Measurements from ENCODE around the gene P2RY6.

The P2RY6 gene

DNA sequence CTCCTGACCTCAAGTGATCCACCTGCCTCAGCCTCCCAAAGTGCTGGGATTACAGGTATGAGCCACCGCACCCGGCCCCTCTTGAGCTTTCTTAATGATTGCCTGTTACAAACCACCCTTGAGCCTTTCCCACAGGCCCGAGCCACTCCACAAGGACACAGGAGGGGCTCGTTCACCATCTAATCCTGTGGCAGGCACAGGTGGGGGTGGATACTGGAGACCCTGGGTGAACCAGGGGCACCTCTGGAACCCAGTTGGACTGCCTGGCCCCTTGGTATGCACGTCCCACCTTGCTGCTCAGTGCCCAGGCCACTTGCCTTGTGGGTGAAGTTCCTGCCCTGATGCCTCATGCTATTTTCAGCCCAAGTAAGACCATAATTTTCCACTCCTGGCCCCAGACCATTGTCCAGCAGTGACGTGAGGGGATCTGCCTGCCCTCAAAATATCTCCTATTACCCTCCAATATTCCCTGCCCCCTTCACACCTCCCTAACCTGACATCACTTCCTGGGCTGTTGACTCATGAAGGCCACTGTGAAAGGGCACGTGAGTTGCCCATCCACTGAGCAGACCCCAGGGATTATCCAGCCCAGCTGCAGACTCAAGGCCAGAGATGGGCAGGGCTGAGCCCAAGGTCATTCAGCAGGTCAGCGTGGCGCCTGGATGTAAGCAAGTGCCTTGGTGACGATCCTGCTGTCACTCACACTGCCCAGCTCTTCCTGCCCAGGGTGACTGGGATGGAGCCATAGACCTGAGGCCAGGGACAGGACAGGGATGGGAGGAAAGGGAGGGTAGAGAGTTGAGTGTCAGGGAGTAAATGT, 34.5 kb upstream of the P2RY6 start:
- DNase-seq = no peak

DNA sequence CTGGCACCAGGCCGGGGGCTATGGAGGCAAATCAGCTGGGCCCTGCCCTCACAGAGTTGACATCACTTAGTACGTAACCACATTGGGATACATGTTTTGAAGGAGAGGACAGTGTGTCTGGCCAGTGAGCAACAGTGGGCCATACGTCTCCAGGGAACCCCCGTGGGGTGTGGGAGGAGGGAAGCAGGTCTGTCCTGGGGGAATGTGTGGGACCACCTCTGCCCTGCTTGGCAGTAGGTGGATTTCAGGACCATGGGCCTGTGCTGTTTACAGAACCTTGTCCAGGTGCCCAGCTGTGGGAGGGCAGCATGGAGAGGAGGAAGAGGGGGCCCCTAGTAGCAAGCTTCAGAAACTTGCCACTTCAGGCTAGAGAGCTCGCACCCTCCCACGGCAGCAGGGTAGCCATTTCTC, 33.0 kb upstream of the P2RY6 start:
- DNase-seq = no peak

DNA sequence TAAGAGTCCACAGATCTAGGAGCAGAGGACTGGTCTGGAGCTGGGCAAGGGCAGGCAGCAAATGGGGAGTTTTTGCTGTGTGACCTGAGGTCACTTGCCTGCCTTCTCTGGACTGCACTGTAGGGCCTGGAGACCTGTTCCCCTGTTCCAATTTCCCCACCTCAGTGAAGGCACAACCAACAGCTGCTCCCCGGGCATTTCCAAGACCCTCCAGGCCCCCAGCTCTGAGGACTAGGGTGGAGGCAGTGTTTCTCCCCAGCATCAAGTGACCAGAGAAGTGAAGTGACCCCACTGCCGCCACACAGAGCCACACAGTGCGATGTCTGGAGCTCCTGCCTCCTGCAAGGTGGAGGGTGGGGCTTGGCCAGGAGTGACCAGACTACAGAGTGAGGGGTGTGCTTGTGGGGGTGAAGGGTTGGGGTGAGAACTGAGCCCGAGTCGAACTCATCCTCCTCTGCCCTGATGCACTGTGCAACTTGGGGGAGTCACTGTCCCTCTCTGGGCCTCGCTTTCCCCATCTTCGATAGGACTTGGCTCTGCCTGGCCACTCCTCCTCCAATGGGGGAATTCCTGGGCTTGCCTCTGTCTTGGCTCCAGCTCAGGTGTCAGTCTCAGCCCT, 32.5 kb upstream of the P2RY6 start:
- no peak for DNase-seq

DNA sequence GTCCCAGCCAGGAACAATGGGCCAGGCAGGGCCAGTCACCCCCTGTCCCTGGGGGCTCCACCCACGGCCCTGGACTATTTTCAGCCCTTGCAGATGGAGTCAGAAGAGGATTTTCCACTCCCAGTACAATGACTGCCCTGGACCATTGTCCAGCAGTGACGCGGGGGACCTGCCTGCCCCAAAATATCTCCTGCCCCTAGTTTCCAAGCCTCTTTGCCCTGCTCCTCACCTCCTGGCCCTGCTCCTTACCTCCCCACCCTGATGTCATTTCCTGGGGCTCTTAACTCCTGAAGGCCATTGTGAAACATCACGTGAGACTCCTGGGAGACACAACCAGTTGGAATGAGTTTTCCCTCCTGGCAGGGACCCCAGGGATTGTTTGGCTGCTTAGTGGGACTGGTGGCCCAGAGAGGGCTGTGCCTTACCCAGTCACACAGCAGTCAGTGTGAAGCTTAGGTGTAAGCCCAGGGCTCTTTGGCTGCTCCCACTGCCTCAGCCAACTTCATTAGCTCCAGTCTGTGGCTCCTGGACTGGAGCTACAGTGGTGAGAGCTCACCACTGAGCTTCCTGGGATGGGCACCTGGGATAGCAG, 31.9 kb upstream of the P2RY6 start:
- no peak for DNase-seq

DNA sequence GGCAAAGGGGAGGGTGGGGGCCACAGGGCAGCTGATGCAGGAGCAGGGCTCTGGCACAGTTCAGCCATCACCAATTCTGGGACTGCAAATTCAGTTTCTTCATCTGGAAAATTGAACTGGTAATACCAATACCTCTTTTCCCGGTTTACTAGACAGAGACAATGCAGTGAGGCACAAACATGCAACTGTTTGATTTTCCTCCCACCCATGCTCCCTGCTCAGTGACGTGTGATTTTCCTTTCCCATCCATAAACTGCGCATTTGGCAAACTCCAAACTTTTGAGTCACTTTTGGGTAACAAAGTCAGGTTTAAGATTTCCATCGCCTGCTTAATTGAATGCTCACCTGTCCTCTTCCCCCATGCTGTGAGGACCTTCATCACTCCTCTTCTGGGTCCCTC, 30.8 kb upstream of the P2RY6 start:
- no peak for DNase-seq

DNA sequence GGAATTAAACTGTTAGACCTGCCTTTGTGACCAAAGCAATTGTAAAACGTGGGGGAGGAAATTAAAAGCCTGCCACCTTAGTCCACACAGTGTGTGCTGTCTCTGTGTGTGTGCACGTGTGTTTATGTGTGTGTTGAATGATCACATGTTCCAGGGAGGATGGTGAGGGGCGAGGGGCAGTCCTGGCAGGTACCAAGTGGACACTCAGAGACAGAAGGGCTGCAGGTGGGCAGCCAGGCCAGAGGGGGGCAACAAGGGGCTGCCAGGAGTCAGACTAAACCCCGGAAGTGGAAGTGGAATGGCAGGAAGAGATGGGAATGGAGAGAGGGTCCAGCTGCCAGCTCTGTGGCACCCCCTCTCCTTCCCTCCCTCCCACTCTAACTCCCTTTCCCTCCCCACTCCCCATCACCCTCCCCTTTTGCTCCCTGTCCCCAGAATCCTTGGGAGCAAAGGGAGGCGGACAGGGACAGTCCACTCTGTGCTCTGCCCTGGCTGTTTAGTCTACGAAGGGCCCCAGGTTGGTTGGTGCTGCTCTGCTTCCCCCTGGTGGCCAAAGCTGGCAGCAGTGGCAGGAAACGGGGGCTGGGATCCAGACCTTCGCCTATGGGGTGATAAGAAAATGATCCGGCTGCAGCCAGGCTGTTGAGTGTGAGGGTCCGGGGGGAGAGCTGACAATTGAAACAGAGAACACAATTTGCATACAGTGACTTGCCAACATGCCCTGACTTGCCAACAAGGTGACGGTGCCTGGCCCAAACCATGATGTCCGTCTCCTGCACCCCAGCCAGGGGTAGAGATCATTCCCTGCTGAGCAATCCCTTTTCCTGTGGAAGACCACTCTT, 29.7 kb upstream of the P2RY6 start:
- DNase-seq = peak; percentile 60

DNA sequence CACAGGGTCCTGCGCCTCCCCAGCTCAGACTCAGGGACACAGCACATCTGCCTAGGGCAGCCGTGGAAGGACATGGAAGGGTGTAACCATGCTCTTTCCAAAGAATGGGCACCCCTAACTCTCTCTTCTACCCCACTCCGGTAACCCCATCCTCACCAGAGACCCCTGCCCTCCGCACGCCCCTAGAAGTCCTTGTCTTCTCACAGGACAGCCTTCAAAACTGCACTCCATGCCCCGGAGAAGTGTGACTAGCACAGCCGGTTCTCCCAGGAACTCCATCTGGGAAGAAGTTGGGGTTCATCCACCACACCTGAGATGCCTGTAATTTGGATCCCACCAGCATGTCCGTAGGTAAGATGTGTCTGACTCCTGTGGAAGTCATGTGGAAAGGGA, 29.0 kb upstream of the P2RY6 start:
- DNase-seq = no peak

DNA sequence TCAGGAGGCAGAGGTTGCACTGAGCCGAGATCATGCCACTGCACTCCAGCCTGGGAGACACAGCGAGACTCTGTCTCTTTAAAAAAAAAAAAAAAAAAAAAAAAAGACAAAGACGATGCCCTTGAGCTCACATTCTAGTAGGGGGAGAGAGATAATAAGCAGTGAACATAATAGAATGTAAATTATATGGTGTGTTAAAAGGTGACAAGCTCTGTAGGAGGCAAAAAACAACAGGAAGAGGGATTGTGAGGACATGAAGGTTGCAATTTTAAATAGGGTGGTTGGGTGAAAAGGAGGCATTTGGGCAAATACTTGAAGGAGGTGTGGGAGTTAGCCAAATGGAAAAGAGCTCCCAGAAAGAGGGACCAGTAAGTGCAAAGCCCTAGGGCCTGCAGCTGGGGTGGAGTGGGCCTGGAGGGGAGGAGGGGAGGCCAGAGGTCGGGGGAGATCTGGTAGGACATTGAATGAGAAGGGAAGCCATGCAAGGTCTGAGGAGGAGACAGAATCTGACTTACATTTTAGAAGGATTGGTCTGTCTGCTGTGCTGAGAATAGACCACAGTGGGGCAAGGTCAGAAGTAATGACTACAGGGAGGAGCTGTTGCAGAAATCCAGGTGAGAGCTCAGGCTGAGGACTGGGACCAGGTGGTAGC, 27.4 kb upstream of the P2RY6 start:
- no peak for DNase-seq

DNA sequence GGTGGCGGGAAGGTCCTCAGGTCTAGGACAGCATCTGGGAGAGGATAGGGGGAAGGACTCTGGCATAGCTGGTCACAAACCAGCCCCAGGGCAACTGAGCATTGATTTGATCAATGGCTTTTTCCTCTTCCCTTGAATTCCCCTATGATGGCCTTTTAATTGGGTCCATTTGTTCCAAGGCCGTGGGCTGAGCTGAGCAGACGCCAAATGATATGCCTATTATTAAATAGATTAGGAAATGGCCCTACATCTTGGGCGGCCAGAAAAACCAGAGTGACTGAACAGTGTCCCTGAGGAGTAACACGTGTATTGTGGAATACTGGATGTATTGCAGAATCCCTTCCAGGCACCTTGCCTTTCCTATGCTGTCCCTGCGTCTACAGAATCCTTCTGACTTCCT, 26.7 kb upstream of the P2RY6 start:
- no peak for DNase-seq

DNA sequence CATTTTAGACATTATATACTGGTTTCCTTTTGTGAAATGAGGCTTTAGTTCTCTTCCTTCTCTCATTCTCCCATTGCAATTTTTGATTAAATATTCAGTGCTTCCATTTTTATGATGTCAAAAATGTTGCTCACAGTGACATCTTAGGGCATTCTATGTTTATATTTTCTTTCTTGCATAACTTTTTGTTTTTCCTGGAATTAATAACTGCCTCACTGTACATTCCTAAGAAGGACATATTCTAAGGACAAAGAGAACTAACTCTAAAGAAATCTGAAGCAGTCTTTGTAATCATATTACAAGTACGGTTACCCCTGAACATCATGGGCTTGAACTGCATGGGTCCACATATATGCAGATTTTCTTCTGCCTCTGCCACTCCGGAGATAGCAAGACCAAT, 25.8 kb upstream of the P2RY6 start:
- no peak for DNase-seq

DNA sequence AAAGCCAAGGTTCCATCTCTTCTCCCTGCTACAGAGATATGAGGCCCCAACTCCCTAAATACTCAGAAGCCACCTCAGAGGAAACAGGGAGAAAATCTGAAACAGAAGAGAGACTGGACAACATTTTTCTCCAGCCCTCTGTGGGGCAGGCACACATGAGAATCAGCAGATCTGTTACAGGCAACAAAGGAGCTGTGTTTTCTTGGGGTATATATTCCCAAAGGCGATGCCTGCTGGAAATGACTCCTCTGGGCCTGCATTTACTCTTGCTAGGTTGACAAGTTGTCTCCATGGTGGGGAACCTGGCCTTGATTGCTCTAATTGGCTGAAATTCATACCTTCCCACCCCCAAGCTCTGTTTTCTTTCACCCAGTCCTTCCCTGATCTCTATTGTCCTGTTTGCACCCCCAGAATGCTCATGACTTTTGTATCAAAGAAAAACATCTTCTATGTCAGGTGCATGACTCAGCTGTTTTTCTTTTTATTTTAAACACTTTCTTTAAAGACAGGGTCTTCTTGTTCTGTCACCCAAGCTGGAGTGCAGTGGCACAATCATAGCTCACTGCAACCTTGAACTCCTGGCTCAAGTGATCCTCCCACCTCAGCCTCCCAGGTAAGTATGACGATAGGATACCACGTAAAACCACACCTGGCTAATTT, 23.5 kb upstream of the P2RY6 start:
- no peak for DNase-seq

DNA sequence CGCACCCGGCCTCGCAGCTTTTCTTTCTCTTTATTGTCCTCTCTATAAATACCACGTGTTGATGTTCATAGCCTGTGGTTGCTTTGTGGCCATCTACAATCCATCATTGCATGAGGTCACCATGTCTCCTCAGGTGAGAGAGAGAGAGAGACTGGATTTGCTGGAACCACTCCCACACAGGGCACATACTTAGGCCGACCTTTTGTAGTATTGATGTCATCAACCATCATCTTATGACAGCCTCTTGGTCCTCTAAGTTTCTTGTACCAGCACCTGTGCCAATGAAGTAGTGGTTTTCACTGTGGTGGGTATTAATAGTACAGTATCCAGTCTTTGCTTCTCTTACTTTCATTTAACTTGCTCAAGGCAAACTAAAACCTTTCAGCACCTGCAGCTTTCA, 22.8 kb upstream of the P2RY6 start:
- DNase-seq = no peak

DNA sequence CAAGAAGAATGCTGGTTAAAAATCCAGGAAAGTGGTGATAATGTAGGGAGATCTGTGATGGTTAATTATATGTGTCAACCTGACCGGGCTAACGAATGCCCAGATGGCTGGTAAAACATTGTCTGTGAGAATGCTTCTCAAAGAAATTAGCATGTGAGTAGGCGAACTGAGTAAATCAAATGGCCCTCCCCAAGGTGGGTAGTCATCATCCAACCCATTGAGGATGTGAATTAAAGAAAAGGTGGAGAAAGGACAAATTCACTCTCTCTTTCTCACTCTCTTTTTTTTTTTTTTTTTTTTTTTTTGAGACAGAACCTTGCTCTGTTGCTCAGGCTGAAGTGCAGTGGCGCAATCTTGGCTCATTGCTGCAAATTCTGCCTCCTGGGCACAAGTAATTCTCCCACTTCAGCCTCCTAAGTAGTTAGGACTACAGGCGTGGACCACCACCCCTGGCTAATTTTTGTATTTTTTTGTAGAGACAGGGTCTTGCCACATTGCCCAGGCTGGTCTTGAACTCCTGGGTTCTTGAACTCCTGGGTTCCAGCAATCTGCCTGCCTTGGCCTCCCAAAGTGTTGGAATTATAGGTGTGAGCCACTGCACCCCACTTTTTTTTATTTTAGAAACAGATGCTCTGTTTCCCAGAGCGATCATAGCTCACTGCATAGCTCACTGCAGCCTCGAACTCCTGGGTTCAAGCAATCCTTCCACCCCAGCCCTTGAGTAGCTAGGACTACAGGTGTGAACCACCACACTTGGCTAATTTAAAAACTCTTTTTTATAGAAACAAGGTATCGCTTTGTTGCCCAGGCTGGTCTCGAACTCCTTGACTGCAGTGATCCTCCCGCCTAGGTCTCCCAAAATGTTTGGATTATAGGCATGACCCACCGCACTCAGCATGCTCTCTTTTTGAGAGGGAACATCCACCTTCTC, 22.0 kb upstream of the P2RY6 start:
- DNase-seq = no peak

DNA sequence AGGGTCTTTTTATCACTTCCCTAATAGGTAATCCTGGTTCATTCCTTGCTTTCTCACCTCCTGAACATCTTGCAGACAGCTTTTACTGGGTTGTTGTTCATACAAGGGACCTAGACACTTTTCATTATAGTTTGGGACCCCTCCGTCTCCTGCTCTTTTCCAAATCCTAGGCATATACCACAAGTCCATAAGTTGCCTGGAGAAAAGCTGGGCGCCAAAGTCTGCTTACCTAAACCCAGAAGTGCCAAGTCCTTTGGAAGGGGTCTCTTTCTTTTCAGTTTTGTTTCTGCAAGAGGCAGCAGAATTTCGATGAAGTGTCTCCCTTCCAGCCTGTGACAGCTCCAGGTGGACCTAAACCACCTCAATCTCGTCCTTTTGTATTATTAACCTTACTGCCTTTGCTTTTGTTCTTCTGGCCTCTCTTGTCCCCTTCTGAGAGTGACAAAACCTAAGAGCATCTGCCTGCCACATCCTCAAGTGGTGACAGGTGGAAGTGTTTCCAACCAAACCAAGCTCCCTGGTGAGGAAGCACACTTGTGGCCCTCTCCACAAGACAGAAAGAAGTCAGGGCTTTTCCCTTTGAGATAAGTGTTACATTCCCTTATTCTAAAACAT, 19.5 kb upstream of the P2RY6 start:
- no peak for DNase-seq

DNA sequence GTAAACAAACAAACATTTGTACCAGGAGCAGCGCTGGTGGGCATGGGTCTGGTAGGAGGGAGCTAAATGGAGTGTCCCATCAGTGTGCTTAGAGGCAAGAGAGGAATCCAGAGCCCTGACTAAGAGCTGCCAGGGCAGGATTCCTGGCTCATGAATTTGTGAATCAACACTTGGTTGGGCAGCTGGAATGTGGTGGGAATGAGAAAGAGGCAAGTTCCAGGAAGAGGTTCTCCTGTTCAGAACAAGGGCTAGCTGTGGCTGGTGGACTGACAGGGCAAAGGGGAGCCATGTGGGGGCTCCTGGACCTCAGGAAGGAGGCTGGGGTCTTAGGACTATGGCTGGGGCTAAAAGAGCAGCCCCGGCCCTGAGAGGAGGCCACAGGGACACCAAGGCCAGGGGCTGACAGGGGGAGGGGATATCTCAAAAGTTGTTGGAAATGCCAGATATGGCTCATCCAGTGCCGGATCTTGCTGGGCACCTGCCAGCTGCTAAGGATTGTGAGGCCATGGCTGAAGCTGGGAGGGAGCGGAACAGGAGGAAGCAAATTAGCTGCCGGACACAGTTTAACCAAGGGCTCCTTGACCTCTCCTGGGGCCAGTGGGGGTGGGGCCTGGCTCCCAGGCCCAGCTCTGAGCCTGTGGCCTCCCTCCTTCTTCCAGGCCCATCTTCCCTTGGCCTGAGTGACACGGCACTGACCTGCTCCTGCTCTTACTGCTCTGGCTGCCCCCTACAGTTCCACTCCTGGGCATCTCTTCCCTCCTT, 14.6 kb upstream of the P2RY6 start:
- no peak for DNase-seq

DNA sequence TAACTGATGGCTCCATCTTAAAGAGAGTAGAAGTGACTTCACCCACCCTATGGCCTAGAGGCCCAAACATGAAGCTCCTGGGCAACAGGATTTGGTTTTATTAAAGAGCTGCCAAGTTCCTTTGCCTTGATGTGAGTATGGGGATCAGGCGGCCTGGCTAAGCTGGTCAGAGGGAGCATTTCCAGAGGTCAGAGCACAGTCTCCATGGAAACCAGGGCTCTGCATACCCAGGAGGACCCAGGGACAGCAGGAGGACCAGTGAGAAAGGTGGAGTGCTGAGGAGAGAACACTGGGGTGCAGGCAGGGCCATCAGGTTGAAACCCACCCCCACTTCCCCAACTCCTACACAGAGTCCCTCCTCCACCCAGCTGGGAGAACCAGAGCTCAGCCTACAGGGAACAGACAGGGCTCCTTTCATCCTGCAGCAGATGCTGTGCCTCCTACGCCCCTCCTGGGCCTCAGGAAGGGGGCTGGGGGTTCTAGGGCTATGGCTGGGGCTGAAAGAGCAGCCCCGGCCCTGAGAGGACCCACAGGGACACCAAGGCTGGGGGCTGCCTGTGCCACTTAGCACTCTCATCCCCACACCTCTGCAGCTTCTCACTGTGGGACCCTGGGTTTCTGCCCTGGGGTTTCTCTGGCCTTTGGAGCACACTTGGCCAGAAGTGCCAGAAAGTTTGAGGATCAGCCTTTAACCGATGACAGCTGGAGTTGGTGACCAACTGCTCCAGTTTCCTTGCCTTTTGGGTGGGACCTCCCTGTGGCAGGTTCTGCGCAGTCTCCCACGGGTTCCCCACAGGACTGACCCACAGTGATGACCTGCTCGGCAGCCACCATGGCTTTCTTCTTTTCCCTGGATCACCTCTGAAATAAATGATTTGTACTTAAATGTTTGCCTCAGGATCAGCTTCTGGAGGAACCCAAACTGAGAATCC, 13.8 kb upstream of the P2RY6 start:
- DNase-seq = no peak

DNA sequence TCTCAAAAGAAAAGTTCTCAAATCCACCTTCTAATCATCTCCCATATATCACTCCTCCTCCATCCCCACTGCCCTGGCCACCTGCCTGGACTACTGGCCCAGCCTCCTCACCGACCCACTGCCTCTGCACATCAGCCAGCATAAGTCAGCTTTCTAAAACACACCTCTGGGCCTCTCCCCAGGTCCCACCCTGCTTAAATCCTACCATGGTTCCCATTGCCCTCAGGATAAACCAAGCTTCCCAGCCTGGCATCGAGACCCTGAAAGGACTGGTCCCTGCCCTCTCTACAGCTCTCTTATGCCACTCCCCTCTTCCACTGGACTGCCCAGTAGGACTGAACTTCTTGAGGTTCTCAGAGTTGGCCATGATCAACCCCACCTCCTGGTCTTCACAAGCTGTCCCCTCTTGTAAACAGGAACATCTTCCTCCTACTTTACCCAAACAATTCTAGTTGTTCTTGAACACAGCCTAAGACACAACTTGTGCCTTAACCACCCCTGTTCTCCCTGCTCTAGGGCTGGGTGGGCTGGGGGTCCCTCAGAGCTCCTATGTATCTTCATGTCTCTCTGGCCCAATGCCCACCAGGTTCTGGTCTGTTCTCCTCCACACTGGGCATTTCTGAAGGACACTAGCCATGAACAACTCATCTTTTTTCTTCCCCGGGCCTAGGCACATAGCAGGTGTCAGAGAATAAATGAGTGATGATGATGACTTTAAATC, 12.6 kb upstream of the P2RY6 start:
- no peak for DNase-seq

DNA sequence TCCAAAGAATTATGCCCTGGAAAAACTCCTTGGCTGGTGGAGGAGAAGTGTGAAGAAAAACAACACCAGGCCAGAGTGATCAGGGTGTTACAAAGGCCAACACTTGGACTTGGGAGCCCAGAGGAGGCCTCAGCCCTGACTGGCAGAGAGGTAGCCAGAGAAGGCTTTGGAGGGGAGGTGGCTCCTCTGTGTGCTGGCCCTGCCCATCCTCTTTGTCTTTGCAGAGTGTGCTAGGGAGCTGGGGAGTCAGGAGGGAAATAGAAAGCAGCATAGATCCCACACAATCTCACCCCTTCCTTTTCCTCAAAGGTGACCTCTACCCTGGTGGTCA, 12.0 kb upstream of the P2RY6 start:
- DNase-seq = no peak

All from NCI-H2107 (cell line).